Measurements from ENCODE around the gene FBXW11. TPM values are rescaled to one million over a fixed set of nuclear protein-coding genes. Genes with fewer than 3 reads are reported as not detected.

FBXW11 gene
- total and polyA plus RNA-seq, 12 donors, result 5.3 to 108 (median 76.6) TPM

DNA sequence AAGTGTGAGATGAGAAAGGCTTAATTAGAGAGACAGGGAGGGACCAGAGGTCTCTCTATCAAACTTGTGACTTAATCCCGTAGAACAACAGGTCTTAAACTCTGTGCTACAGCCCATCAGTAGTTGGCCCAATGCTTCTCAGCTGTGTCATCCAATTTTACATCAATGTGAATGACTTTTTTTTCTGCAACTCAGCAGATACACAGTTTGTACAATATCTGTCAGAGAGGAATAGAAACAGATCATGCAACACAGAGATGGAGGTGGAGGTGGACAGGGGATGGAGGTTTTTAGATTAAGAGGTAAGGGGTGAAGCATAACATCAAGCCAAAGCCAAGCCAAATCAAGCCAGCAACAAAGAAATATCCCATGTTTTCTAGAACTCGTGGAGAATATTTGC is 43.0 kb downstream of the FBXW11 start:
- 76 to 80% methylated on average over 2 of the region's 2 CpGs for WGBS, 2 donors
- Histone ChIP-seq H3K27me3 (no peaks in the 10 kb centered on the region), H3K4me1 (peaks cover 2 to 81% (median 69%) of the 10 kb centered on the region in 9 donors), H3K27ac (no peak overlapping the region), H3K36me3 (peaks cover 0 to 6% (median 0%) of the 10 kb centered on the region in 9 donors), H3K9me3 (no peaks in the 10 kb centered on the region), H3K4me3 (no peak overlapping the region)
- DNase-seq (no peak), ATAC-seq (no peak)
- intact Hi-C loops (cut with DNase I), result no loop called here
- TF ChIP-seq, protein P1, sequence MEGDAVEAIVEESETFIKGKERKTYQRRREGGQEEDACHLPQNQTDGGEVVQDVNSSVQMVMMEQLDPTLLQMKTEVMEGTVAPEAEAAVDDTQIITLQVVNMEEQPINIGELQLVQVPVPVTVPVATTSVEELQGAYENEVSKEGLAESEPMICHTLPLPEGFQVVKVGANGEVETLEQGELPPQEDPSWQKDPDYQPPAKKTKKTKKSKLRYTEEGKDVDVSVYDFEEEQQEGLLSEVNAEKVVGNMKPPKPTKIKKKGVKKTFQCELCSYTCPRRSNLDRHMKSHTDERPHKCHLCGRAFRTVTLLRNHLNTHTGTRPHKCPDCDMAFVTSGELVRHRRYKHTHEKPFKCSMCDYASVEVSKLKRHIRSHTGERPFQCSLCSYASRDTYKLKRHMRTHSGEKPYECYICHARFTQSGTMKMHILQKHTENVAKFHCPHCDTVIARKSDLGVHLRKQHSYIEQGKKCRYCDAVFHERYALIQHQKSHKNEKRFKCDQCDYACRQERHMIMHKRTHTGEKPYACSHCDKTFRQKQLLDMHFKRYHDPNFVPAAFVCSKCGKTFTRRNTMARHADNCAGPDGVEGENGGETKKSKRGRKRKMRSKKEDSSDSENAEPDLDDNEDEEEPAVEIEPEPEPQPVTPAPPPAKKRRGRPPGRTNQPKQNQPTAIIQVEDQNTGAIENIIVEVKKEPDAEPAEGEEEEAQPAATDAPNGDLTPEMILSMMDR (IDR thresholded peaks at IDR 0.05), result no peak

DNA sequence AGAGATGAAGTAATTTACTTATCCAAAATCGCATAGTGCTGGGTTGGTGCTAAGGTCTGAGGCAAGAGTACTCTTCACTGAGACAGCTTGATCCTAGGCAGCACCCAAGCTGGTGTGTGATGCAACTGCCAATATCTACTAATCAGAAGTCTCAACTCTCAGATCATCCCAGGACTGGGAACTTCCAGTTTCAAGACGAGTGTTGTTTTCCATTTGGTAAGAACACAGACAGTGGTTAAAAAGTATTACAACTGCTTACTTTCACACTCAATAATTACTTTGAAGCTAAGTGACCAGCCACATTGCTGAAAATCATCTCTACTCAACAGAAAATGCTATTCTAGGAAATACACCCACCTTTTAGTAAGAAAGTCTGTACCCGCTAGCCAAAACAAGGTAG is 45.3 kb downstream of the FBXW11 start:
- Histone ChIP-seq H3K9me3 (no peaks in the 10 kb centered on the region), H3K36me3 (peaks cover 0 to 6% (median 0%) of the 10 kb centered on the region in 9 donors), H3K27me3 (no peaks in the 10 kb centered on the region), H3K4me1 (peaks cover 11 to 92% (median 81%) of the 10 kb centered on the region in 9 donors), H3K27ac (peak overlapping the region in 2 of 10 donors; percentile 9), H3K4me3 (no peak overlapping the region)
- WGBS, 2 donors, result 65 to 70% methylated on average over 3 of the region's 3 CpGs
- intact Hi-C loops (cut with DNase I), result no loop called here
- TF ChIP-seq, protein P1 (IDR thresholded peaks at IDR 0.05), result no peak
- DNase-seq, result no peak
- peak in 3 of 8 donors; percentile 34 to 72 (median 58) for ATAC-seq

- ATAC-seq (peak in 6 of 8 donors; percentile 32 to 62 (median 50)), DNase-seq (no peak)
- WGBS, 2 donors, result 80 to 92% methylated on average over 9 of the region's 9 CpGs
- Histone ChIP-seq H3K36me3 (peaks cover 0 to 6% (median 0%) of the 10 kb centered on the region in 9 donors), H3K27ac (peak overlapping the region in 3 of 10 donors; percentile 17 to 26 (median 22)), H3K27me3 (no peaks in the 10 kb centered on the region), H3K4me1 (peaks cover 21 to 93% (median 78%) of the 10 kb centered on the region in 9 donors), H3K9me3 (no peaks in the 10 kb centered on the region), H3K4me3 (no peak overlapping the region)
- TF ChIP-seq, protein P1 (IDR thresholded peaks at IDR 0.05), result no peak
- intact Hi-C loops (cut with DNase I), result loop anchor here in 1 of 10 donors (5.0 kb wide), 1 partner anchor 40 kb away; no protein-coding TSS in a partner anchor
Measured at GRCh38 chr5:171957591-171958251, 48.7 kb downstream of the FBXW11 start.

- TF ChIP-seq, protein P1 (IDR thresholded peaks at IDR 0.05), result no peak
- 32 to 41% methylated on average over 5 of the region's 5 CpGs for WGBS, 2 donors
- peaks cover 0 to 6% (median 0%) of the 10 kb centered on the region in 9 donors for H3K36me3 ChIP-seq
- peak overlapping the region in 4 of 10 donors; percentile 7 to 26 (median 20) for H3K27ac ChIP-seq
- H3K4me1 ChIP-seq, result peaks cover 21 to 93% (median 71%) of the 10 kb centered on the region in 9 donors
- intact Hi-C loops (cut with DNase I), result loop anchor here in 1 of 10 donors (5.0 kb wide), 1 partner anchor 40 kb away; no protein-coding TSS in a partner anchor
- no peak for DNase-seq
- H3K27me3 ChIP-seq, result no peaks in the 10 kb centered on the region
- peak in 6 of 8 donors; percentile 8 to 29 (median 24) for ATAC-seq
- no peaks in the 10 kb centered on the region for H3K9me3 ChIP-seq
- no peak overlapping the region for H3K4me3 ChIP-seq
Measured at GRCh38 chr5:171956887-171957495, 49.4 kb downstream of the FBXW11 start.

All from heart right ventricle (tissue), 16 donors.